Fibroblast of lung (primary cell): ENCODE results near the gene AOC3.
"Not testable (repeated sequence)": the region's sequence is repeated elsewhere in the genome, so short reads cannot be mapped to it uniquely, and the experiment has no call there.

Experiments used
- CTCF ChIP-seq, 2 donors: IDR thresholded peaks in 1 of 2; conservative IDR thresholded peaks in 1 of 2; 1 replicate in 1 of 2; 2 replicates in 1 of 2; pipeline ENCODE4 v1.5.1; 2011 to 2012; ENCODE audit warnings: low read length in 2 of 2, control low read depth in 1 of 2, inconsistent platforms in 1 of 2, low read depth in 1 of 2, mild to moderate bottlenecking in 1 of 2
- EZH2 ChIP-seq: IDR thresholded peaks from 2 replicates; pipeline ENCODE4 v1.5.1; 2012; ENCODE audit warnings: low read length, control low read depth, mild to moderate bottlenecking; ENCODE audit errors: missing control alignments

- TF ChIP-seq CTCF (conservative IDR thresholded peaks at IDR 0.05 in 1 of 2, IDR thresholded peaks at IDR 0.05 in 1 of 2; ENCODE audit: low read depth in 1 of 2, low read length in 2 of 2); EZH2: not testable (repeated sequence)
Observed at GRCh38 chr17:42885806-42886205, 34.8 kb downstream of the AOC3 start.
